Progenitor cell of endocrine pancreas (in vitro differentiated cells): Measurements from ENCODE around the gene MTPN. TPM values are rescaled to one million over a fixed set of nuclear protein-coding genes. Genes with fewer than 3 reads are reported as not detected.

Experiments used
- DNase-seq: peaks from one replicate; pipeline ENCODE4 v3.0.0; 2021; ENCODE audit warnings: low spot score; ENCODE audit not compliant: unreplicated experiment
- H3K27ac Mint-ChIP-seq: 2 replicates; pipeline ENCODE4 v1.8.0; 2021; ENCODE audit warnings: mild to moderate bottlenecking, moderate library complexity, mixed read lengths
- H3K27me3 Mint-ChIP-seq: 2 replicates; pipeline ENCODE4 v1.8.0; 2021; ENCODE audit warnings: mixed read lengths
- H3K36me3 Mint-ChIP-seq: 2 replicates; pipeline ENCODE4 v1.8.0; 2022; ENCODE audit warnings: mixed read lengths; ENCODE audit not compliant: insufficient read depth
- H3K4me1 Mint-ChIP-seq: 2 replicates; pipeline ENCODE4 v1.8.0; 2021; ENCODE audit warnings: low read depth, mixed read lengths
- H3K4me3 Mint-ChIP-seq: 2 replicates; pipeline ENCODE4 v1.8.0; 2021; ENCODE audit warnings: low read depth, mild to moderate bottlenecking, moderate library complexity, mixed read lengths
- H3K9me3 Mint-ChIP-seq: 2 replicates; pipeline ENCODE4 v1.8.0; 2021; ENCODE audit warnings: low read depth, mixed read lengths
- CTCF ChIP-seq: fragments of 200-600 bp; sonication (generic); IDR thresholded peaks from one replicate; pipeline ENCODE4 v1.5.0; 2021; ENCODE audit warnings: antibody characterized with exemption, mild to moderate bottlenecking; ENCODE audit not compliant: unreplicated experiment
- total RNA-seq: library from RNA; stranded (reverse); gene quantifications from 2 replicates; pipeline ENCODE4 v1.2.1, GENCODE V29; 2021

The MTPN gene
- total RNA-seq, 1 donor from 2014 or later: 91.6 TPM

- TF ChIP-seq CTCF: no peak
- H3K27me3 Mint-ChIP-seq: no peaks in the 10 kb centered on the region
- DNase-seq: no peak
- no peak overlapping the region for H3K4me3 Mint-ChIP-seq
- peaks cover 5% of the 10 kb centered on the region for H3K4me1 Mint-ChIP-seq
- no peaks in the 10 kb centered on the region for H3K9me3 Mint-ChIP-seq
- no peaks in the 10 kb centered on the region for H3K36me3 Mint-ChIP-seq
- no peak overlapping the region for H3K27ac Mint-ChIP-seq
These were observed 39.7 kb upstream of the MTPN start for GRCh38 chr7:136016649-136017395.

- Mint-ChIP-seq H3K27ac (no peak overlapping the region), H3K4me1 (peaks cover 5% of the 10 kb centered on the region), H3K27me3 (no peaks in the 10 kb centered on the region), H3K4me3 (no peak overlapping the region), H3K9me3 (no peaks in the 10 kb centered on the region), H3K36me3 (no peaks in the 10 kb centered on the region)
- no peak for DNase-seq
- no peak for TF ChIP-seq CTCF
These were observed 38.5 kb upstream of the MTPN start for GRCh38 chr7:136015638-136016037.

- H3K9me3 Mint-ChIP-seq: no peaks in the 10 kb centered on the region
- no peaks in the 10 kb centered on the region for H3K36me3 Mint-ChIP-seq
- no peak for DNase-seq
- no peak for TF ChIP-seq CTCF
- peaks cover 5% of the 10 kb centered on the region for H3K4me1 Mint-ChIP-seq
- H3K27me3 Mint-ChIP-seq: no peaks in the 10 kb centered on the region
- no peak overlapping the region for H3K27ac Mint-ChIP-seq
- no peak overlapping the region for H3K4me3 Mint-ChIP-seq
These were observed 37.5 kb upstream of the MTPN start for GRCh38 chr7:136014659-136015058.

- Mint-ChIP-seq H3K27ac (no peak overlapping the region), H3K36me3 (no peaks in the 10 kb centered on the region), H3K27me3 (no peaks in the 10 kb centered on the region), H3K4me1 (peaks cover 5% of the 10 kb centered on the region), H3K4me3 (no peak overlapping the region), H3K9me3 (no peaks in the 10 kb centered on the region)
- DNase-seq: no peak
- TF ChIP-seq CTCF: no peak
These were observed 35.1 kb upstream of the MTPN start for GRCh38 chr7:136012238-136012637.

- H3K4me3 Mint-ChIP-seq: no peak overlapping the region
- no peaks in the 10 kb centered on the region for H3K27me3 Mint-ChIP-seq
- H3K36me3 Mint-ChIP-seq: peaks cover 1% of the 10 kb centered on the region
- H3K4me1 Mint-ChIP-seq: no peaks in the 10 kb centered on the region
- H3K9me3 Mint-ChIP-seq: no peaks in the 10 kb centered on the region
- peak; percentile 86 for TF ChIP-seq CTCF
- no peak overlapping the region for H3K27ac Mint-ChIP-seq
- DNase-seq: no peak
These were observed 32.4 kb upstream of the MTPN start for GRCh38 chr7:136009488-136010079.
